Neutrophil (primary cell): ENCODE data around the gene SMARCD1.

ENCODE experiments used
- H3K27ac ChIP-seq: fragments of 200-600 bp; sonication (generic); 2 replicates; pipeline ENCODE4 v1.5.1; 2016; ENCODE audit warnings: mild to moderate bottlenecking, moderate library complexity
- H3K27me3 ChIP-seq: fragments of 200-600 bp; sonication (generic); 2 replicates; pipeline ENCODE4 v1.6.0; 2016; ENCODE audit warnings: mild to moderate bottlenecking
- H3K36me3 ChIP-seq: fragments of 200-600 bp; sonication (generic); 2 replicates; pipeline ENCODE4 v1.5.1; 2017
- H3K4me1 ChIP-seq, 2 experiments: fragments of 200-600 bp in 1 of 2; sonication (generic) in 1 of 2; 1 replicate in 1 of 2; 2 replicates in 1 of 2; pipeline versions ENCODE4 v1.5.1 to v1.6.1; 2013 to 2016; ENCODE audit warnings: low read depth in 1 of 2, low read length in 1 of 2, mild to moderate bottlenecking in 1 of 2, moderate library complexity in 1 of 2; ENCODE audit not compliant: control insufficient read depth in 1 of 2, insufficient read depth in 1 of 2
- H3K4me3 ChIP-seq, 2 experiments: fragments of 200-600 bp in 1 of 2; sonication (generic) in 1 of 2; 1 replicate in 1 of 2; 2 replicates in 1 of 2; pipeline ENCODE4 v1.5.1; 2013 to 2016; ENCODE audit warnings: low read depth in 1 of 2, low read length in 1 of 2, mild to moderate bottlenecking in 1 of 2, moderate library complexity in 1 of 2
- H3K9me3 ChIP-seq: fragments of 200-600 bp; sonication (generic); 2 replicates; pipeline ENCODE4 v1.5.1; 2016
- TF ChIP-seq, protein P1 (sequence below): fragments of 200-600 bp; sonication (generic); IDR thresholded peaks from 2 replicates; pipeline ENCODE4 v1.5.1; 2016; ENCODE audit warnings: antibody characterized with exemption

SMARCD1 gene

DNA sequence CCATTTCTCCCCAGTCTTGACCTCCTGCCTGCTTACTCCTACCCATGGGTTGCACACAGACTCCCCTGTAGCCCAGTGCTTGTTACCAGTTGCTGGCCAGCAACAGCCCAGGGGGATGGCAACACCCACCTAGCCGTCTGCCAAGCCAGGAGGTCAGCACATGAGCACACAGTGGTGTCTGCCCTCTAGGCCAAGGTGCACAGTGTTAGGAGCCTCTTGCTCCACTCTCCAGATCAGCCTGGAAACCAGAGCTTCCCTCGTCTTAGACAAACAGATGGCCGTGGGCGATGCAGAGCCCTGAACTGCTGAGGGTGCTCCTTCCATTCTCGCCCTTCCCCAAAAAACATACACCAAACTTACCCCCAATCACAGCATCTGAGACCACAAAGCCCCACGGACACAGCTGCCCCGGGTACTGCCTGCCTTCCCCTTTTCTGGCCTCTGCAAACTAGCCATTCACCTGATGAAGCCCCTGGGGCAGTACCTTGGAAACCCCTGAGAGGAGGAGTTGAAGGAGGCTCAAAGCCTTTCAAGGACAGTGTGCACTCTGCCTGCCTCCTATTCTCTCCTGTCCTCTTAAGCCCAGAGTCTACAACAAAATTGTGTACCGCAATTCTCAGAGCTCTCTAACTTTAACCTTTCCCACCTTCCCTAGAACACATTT, 17.6 kb downstream of the SMARCD1 start:
- peaks cover 19 to 22% of the 10 kb centered on the region in 2 experiments for H3K4me1 ChIP-seq
- H3K4me3 ChIP-seq, result no peak overlapping the region

GRCh38 chr12:50103351-50103750, 18.2 kb downstream of the SMARCD1 start:
- TF ChIP-seq, protein P1, sequence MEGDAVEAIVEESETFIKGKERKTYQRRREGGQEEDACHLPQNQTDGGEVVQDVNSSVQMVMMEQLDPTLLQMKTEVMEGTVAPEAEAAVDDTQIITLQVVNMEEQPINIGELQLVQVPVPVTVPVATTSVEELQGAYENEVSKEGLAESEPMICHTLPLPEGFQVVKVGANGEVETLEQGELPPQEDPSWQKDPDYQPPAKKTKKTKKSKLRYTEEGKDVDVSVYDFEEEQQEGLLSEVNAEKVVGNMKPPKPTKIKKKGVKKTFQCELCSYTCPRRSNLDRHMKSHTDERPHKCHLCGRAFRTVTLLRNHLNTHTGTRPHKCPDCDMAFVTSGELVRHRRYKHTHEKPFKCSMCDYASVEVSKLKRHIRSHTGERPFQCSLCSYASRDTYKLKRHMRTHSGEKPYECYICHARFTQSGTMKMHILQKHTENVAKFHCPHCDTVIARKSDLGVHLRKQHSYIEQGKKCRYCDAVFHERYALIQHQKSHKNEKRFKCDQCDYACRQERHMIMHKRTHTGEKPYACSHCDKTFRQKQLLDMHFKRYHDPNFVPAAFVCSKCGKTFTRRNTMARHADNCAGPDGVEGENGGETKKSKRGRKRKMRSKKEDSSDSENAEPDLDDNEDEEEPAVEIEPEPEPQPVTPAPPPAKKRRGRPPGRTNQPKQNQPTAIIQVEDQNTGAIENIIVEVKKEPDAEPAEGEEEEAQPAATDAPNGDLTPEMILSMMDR, result no peak
- peaks cover 6% of the 10 kb centered on the region for H3K27me3 ChIP-seq
- H3K4me3 ChIP-seq, result no peak overlapping the region
- peaks cover 42% of the 10 kb centered on the region for H3K36me3 ChIP-seq
- H3K9me3 ChIP-seq, result no peaks in the 10 kb centered on the region
- H3K4me1 ChIP-seq, result peaks cover 13 to 17% of the 10 kb centered on the region in 2 experiments
- no peak overlapping the region for H3K27ac ChIP-seq

More for the DNA sequence above, 17.6 kb downstream of the SMARCD1 start:
- H3K36me3 ChIP-seq, result peaks cover 48% of the 10 kb centered on the region
- TF ChIP-seq, protein P1, result no peak
- H3K27ac ChIP-seq, result no peak overlapping the region
- H3K9me3 ChIP-seq, result no peaks in the 10 kb centered on the region
- peaks cover 6% of the 10 kb centered on the region for H3K27me3 ChIP-seq

DNA sequence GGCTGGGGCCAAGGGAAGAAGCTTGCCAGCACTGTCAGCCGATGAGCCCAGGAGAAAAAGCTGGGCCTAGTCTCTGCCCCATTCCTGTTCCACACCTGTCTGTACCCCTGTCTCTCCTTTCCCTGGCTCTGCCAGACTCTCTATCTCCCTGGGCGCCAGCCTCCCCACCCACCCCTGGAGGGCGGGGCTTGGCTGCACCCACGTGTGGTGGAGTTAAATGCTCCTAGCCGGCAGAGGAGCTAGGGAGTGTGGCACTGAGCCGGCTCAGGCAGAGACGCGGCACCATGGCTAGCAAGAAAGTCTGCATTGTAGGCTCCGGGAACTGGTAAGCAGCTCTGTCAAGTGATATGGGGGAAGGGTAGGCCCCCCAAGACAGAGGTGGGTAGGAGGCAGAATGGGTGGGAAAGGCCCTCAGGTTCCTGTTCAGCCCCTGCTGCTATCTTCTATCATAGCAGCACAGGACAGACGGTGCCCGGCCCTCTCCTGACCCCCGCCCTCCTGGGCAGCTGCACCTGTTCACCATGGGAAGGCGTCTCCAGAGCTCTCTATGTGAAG, 18.7 kb downstream of the SMARCD1 start, which contains the start of gene GPD1:
GPD1 (plus strand) TSS at position 242 of the 555 bp plus-strand sequence; CDS start at position 285, 43 bp downstream.
- TF ChIP-seq, protein P1, result no peak
- no peaks in the 10 kb centered on the region for H3K9me3 ChIP-seq
- no peak within 1 kb of the TSS for H3K4me3 ChIP-seq
- H3K27ac ChIP-seq, result no peak within 1 kb of the TSS
- peaks cover 6% of the 10 kb centered on the region for H3K27me3 ChIP-seq
- H3K4me1 ChIP-seq, result peaks cover 9 to 12% of the 10 kb centered on the region in 2 experiments
- H3K36me3 ChIP-seq, result peaks cover 37% of the 10 kb centered on the region

GRCh38 chr12:50104417-50105366, 19.6 kb downstream of the SMARCD1 start:
- H3K9me3 ChIP-seq, result no peaks in the 10 kb centered on the region
- peaks cover 6% of the 10 kb centered on the region for H3K27me3 ChIP-seq
- H3K27ac ChIP-seq, result no peak overlapping the region
- peaks cover under 1 to 4% of the 10 kb centered on the region in 2 experiments for H3K4me1 ChIP-seq
- TF ChIP-seq, protein P1, result no peak
- peaks cover 29% of the 10 kb centered on the region for H3K36me3 ChIP-seq
- H3K4me3 ChIP-seq, result no peak overlapping the region

GRCh38 chr12:50105913-50106450, 20.8 kb downstream of the SMARCD1 start:
- H3K36me3 ChIP-seq, result peaks cover 17% of the 10 kb centered on the region
- peaks cover under 1 to 4% of the 10 kb centered on the region in 2 experiments for H3K4me1 ChIP-seq
- TF ChIP-seq, protein P1, result no peak
- H3K4me3 ChIP-seq, result no peak overlapping the region
- no peak overlapping the region for H3K27ac ChIP-seq
- H3K27me3 ChIP-seq, result peaks cover 6% of the 10 kb centered on the region
- H3K9me3 ChIP-seq, result no peaks in the 10 kb centered on the region
